CD4-positive, alpha-beta T cell treated with Interleukin-17A for 4 hours (primary cell): ENCODE data around the gene SAPCD1.
"Not testable (repeated sequence)": the region's sequence is repeated elsewhere in the genome, so short reads cannot be mapped to it uniquely, and the experiment has no call there.

Experiments used
- DNase-seq: peaks from one replicate; pipeline ENCODE4 v3.0.0-alpha.2; 2020; ENCODE audit warnings: mixed read lengths

SAPCD1 gene

DNA sequence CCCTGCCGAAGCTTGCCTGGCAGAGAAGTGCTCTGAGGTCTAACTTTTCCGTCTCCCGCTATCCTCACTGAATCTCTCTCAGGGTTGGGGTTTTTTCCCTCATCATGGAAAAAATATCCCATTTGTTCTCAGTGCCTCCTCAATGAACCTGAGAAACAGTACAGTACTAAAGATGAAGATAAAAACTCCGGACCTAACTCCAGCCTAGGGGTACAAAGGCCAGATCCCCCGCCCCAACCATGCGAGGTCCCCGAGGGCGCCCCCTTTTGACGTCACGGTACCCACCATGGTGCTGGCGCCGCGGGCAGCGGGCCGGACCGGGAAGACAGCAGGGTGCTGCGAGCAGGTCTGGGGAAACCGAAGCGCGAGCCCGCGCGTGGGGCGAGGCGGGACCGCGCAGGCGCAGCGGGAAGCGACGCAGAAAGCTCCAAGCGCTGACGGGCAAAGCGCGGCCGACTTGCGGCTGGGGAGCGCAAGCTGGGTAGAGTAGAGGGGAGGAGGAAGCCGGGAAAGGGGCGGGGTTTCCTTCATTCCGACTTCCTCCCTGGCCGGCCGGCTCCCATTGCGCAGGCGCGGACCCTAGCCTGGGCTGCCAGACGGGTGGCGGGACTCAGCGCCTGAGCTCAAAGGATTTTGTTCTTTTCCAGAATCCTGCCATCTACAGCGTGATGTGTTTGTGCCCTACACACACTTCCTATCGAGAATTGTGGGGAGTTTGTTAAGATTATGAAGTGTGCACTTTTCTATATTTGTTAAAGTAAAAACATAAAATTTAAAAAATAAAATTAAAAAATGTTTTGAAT is 44.2 kb downstream of the SAPCD1 start, which contains the start of gene LSM2:
Gene LSM2, minus strand, starts transcription at position 497 of the 803 bp plus-strand sequence. Its CDS starts 209 bp downstream, at position 288.
- DNase-seq: peak; percentile 99

GRCh38 chr6:31808599-31808998 is 46.1 kb downstream of the SAPCD1 start:
- not testable (repeated sequence) for DNase-seq

GRCh38 chr6:31811645-31812044 is 49.2 kb downstream of the SAPCD1 start:
- no peak for DNase-seq

GRCh38 chr6:31813465-31813849 is 51.0 kb downstream of the SAPCD1 start:
- no peak for DNase-seq
